SK-N-MC (cell line): ENCODE data around the gene BPIFA1.

ENCODE experiments used
- EZH2 ChIP-seq: fragments of 200-600 bp; sonication (generic); IDR thresholded peaks from one replicate; pipeline ENCODE4 v1.6.1; 2017; ENCODE audit warnings: antibody characterized with exemption
- FOXP2 ChIP-seq: optimal IDR thresholded peaks from 2 replicates; pipeline ENCODE3; 2011; ENCODE audit warnings: mild to moderate bottlenecking, moderate library complexity; ENCODE audit not compliant: insufficient read depth; ENCODE audit errors: extremely low read length, control extremely low read depth
- POLR2AphosphoS5 ChIP-seq: IDR thresholded peaks from 2 replicates; pipeline ENCODE4 v1.6.1; 2012; ENCODE audit warnings: mild to moderate bottlenecking, low read depth, low read length, borderline replicate concordance

- TF ChIP-seq EZH2 (no peak), POLR2AphosphoS5 (no peak), FOXP2 (no peak)
These were observed 48.3 kb upstream of the BPIFA1 start for GRCh38 chr20:33187491-33187890.
